Glomerular endothelial cell (primary cell): ENCODE data around the gene TMPRSS6. TPM values are rescaled to one million over a fixed set of nuclear protein-coding genes. Genes with fewer than 3 reads are reported as not detected.
"Not testable (repeated sequence)": the region's sequence is repeated elsewhere in the genome, so short reads cannot be mapped to it uniquely, and the experiment has no call there.

Experiments used
- DNase-seq: peaks from one replicate; pipeline ENCODE4 v3.0.0-alpha.2; 2011; ENCODE audit warnings: low read depth, low spot score; ENCODE audit errors: extremely low read depth
- total RNA-seq: library from RNA; depleted of rRNA; stranded (reverse); fragments of >200 nt; gene quantifications from 2 replicates; pipeline ENCODE4 v1.2.3, GENCODE V29; 2015

TMPRSS6 gene
- total RNA-seq, 1 donor from 2014 or later, result not detected

DNA sequence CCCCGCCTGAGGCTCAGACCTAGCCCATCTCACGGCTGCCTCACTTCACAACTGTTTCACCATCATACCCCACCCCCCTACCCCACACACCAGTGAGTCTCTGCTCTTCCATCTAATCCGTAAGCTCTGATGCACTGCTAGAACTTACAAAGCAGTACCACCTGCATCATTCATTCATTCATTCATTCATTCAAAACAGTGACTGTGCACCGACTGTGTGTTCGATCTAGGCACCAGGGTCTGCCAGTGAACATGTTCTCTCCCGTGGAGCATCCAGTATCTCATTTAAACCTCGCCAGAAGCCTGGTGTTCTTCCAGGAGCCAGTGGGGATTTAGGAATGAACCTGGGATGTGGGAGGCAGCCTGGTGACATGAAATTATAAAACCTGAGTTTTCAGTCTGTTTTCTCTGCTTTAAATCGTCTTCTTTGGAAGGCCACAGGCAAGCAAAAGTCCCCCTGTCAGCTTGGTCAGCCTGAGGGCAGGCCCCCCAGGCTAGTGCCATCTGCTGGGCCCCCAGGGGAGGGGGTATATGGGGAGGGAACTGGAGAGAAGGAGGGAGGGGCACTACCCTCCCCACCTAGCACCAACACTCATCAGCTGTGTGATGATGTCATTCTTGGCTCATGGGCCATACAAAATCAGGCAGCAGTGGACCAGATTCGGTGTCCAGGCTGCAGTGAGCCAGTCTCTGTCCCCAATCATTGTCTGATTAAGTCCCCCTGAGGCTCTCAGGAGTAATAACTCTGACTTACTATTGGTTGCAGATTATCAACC lies 18.4 kb downstream of the TMPRSS6 start:
- DNase-seq, result no peak

DNA sequence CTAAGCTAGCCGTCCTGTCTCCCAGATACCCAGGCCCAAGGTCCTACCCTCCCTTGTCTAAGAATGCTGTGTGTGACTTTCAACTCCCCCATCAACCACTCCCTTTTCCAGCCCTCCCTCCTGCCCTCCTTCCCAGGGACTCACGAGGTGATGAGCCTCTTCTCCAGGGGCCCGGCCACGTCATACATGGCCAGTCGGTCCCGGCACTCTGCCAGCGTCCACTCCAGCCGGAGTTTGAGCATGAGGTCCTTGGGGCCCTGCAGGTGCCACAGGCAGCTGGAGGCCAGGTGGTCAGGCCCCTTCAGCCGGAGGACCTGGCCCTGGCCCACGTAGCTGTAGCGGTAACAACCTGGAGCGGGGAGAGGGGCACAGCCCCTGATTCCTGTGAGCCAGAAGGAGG lies 20.1 kb downstream of the TMPRSS6 start:
- DNase-seq, result no peak

GRCh38 chr22:37088750-37089408 lies 20.6 kb downstream of the TMPRSS6 start:
- DNase-seq, result no peak

- DNase-seq, result no peak
Measured at GRCh38 chr22:37088108-37088605, 21.4 kb downstream of the TMPRSS6 start.

- DNase-seq, result no peak
Measured at GRCh38 chr22:37086184-37086583, 23.3 kb downstream of the TMPRSS6 start.

DNA sequence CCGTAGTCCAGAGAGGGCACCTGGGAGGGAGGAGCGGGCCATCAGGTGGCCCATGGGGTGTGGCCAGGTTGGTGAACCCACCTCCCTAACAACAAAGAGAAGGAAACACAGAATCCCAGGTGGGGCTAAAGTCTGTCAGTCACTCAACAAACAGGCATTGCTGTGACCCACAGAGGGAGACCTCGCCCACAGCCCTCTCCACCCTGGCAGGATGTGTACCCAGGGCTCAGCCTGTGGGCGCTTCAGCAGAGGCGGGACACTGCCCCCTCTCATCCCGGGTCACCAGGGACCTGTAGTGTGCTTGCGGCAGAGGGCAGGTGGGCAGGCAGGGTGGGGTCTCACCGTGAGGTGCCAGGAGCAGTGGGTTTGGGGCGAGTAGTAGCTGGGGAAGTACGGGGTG lies 25.1 kb downstream of the TMPRSS6 start:
- no peak for DNase-seq

DNA sequence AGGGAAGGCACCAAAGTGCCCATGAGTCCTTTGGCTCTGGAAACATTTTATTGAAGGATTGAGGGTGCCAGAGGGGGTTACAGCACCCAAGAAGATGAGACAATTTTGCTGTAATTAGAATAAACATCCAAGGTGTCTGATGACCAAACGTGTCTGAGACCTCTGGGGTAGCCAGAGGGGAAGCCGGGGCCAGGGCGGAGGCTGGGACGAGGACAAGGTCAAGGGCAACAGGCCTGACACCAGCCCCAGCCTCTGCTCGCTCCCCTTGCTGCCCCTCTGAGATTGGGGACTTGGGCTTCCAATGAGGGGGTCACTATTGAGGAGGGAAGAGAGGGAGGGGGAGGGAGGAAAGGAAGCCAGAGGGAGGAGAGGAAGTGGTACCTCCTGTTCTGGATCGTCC lies 25.6 kb downstream of the TMPRSS6 start:
- DNase-seq, result no peak

- DNase-seq, result no peak
Measured at GRCh38 chr22:37082251-37082873, 27.2 kb downstream of the TMPRSS6 start.

DNA sequence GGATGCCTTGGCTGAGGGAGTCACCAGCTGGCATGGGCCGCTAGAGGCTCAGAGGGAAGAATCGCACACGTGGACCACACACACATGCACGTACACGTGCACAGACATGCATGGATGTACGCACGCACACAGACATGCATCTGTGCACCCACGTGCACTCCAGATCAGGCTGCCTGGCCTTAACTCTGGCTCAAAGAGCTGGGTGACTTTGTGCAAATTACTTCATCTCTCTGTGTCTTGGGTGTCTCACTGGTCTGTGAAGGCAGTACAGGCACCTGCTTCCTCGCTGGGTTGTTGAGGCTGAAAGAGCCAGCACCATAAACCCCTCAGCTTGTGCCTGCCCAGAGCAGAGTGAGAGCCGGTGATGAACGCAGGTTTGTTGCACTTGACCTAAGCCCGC lies 28.7 kb downstream of the TMPRSS6 start:
- DNase-seq, result no peak

DNA sequence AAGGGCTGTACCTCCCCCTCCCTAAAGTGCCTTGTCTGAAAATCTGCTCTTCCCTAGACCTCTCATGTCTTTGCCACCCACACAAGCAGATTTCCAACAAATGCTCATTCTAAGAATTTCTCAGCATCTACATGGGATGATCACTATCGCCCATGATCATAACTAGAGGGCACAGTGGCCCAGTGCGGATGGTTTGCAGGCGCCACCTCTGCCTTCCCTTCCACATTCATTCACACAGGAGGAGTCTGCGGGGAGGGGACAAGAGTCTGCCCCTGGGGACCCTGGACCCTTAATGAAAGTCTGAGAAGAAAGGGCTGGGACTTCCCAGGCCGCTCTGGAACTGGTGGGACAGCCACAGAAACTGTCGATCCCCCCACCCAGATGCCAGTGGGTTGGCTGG lies 29.1 kb downstream of the TMPRSS6 start:
- DNase-seq, result no peak

DNA sequence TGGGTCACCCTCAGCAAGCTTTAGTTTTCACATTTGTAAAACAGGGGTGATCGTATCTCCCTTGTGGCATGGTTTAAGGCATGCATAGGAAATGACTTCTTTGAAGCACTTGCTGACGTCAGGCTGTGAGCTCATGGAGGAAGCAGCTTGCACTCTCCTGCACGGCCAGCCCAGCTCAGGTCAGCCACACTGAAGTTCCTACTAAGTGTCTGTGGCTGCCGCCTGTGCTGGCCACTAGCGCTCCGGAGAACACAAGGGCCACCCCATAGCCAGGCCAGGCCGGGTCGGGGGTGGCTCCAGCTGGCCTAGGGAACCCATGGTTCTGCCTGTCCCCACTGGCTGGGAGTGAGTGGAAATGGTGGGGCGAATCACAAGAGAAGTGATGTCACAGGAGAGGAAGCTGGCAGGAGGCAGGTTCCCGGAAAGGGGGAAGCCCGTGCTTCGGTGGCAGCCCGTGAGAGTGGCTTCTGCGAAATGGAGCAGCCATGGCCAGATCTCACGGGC lies 29.8 kb downstream of the TMPRSS6 start:
- DNase-seq, result peak; percentile 47

DNA sequence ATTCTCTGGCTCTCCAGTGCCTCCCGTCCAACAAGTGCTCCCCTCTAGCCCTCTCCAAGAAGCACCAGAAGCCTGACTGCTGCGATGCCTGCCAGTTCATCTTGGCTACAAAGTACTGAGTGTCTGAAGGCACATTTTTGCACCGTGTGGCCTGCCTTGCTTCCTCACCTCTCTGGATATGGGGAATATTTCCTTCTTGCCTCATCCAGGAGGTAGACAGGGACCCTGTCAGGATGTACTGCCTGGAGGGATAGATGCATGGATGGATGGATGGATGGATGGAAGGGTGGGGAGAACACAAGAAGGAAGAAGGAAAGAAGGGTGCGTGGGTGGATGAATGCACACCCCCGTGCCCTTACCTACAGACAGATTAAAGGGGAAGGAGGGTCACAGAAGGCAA lies 30.4 kb downstream of the TMPRSS6 start:
- no peak for DNase-seq

GRCh38 chr22:37077802-37078448 lies 31.6 kb downstream of the TMPRSS6 start:
- DNase-seq, result no peak

DNA sequence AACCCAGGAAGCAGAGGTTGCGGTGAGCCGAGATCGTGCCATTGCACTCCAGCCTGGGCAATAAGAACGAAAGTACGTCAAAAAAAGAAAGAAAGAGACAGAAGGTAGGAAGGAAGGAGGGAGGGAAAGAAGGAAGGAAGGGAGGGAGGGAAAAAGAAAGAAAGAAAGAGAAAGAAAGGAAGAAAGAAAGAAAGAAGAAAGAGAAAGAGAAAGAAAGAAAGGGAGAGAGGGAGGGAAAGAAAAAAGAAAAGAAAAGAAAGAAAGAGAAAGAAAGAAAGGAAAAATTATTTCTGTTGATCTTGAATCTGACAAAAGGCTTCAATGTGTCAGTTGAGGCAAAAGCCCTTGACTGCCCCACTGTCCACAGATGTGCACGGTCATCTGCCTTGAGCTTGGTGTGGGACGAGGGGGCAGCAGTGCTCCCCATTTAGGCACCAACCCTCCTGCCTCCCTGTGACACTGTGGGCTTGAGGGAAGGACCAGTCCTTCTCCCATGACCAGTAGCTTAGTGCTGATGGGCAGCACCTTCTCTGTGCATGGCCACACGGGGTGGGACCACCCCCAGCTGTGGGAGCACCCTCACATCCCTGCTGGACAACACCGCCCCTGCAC lies 33.6 kb downstream of the TMPRSS6 start:
- DNase-seq, result no peak

DNA sequence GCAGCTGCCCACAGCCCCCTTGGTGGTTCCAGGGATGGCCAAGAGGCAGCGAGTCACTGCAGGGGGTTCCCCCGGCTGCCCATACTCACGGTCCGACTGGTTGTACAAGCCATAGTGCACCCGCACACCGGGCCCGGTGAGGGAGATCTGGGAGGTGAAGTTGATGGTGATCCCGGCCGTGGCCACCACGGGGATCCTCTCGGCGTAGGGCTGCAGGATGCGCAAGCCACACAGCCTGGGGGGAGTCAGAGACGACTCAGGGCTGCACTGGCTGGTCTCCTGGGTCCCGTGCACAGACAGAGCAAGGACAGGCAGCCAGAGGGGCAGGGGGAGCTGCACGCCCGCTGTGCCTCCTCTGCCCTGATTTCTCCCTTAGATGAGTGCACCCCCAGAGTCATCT lies 34.5 kb downstream of the TMPRSS6 start:
- DNase-seq, result no peak

- no peak for DNase-seq
Measured at GRCh38 chr22:37074537-37074936, 35.0 kb downstream of the TMPRSS6 start.

DNA sequence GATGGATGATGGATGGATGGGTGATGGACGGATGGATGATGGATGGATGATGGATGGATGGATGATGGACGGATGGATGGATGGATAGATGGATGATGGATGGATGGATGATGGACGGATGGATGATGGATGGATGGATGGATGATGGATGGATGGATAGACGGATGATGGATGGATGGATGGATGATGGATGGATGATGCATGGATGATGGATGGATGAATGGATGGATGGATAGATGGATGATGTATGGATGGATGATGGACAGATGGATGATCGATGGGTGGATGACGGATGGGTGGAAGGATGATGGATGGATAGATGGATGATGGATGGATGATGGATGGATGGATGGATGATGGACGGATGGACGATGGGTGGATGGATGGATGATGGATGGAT lies 36.8 kb downstream of the TMPRSS6 start:
- no peak for DNase-seq

DNA sequence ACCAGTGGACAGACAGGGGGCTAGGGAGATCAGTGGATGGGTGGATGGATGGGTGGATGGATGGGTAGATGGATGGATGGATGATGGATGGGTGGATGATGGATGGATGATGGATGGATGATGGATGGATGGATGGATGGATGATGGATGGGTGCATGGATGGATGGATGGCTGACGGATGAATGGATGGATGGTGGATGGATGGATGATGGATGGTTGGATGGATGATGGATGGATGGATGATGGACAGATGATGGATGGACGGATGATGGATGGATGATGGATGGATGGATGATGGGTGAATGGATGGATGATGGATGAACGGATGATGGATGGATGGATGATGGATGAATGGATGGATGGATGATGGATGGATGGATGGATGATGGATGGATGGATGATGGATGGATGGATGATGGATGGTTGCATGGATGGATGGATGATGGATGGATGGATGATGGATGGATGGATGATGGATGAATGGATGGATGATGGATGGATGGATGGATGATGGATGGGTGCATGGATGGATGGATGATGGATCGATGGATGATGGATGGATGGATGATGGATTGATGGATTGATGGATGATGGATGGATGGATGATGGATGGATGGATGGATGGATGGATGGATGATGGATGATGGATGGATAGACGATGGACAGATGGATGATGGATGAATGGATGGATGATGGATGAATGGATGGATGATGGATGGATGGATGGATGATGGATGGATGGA lies 37.5 kb downstream of the TMPRSS6 start:
- not testable (repeated sequence) for DNase-seq

DNA sequence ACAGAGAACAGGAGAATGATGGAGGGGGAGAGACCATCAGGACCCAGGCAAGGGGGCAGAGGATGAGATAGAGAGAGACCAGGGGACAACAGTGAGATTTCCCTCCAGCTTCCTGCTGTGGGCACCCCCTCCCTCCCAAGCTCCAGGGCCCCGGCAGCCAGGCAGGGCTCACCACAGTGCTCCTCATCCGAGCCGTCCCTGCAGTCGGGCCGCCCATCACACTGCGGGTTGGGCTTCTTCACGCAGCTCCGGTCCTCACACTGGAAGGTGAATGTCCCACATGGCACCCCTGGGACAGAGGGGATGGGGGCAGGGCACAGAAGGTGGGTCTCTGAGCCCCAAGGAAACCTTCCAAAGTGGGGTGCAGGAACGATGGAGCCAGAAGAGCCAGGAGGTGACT lies 38.8 kb downstream of the TMPRSS6 start:
- no peak for DNase-seq

- DNase-seq, result no peak
Measured at GRCh38 chr22:37070334-37070733, 39.2 kb downstream of the TMPRSS6 start.
